ENCODE measurements around the gene WDSUB1.

Gene WDSUB1

GRCh38 chr2:159285929-159286708, at the start of gene WDSUB1:
Gene WDSUB1, minus strand, starts transcription at chr2:159286703. Its CDS starts 3,634 bp downstream, at chr2:159283069.
- DNase-seq, result peak; percentile 6

- no peak for DNase-seq
Observed at GRCh38 chr2:159326569-159327255, 40.2 kb upstream of the WDSUB1 start.

- DNase-seq, result no peak
Observed at GRCh38 chr2:159322419-159322818, 35.9 kb upstream of the WDSUB1 start.

- DNase-seq, result no peak
Observed at GRCh38 chr2:159317392-159318088, 31.0 kb upstream of the WDSUB1 start.

GRCh38 chr2:159307942-159308341, 21.4 kb upstream of the WDSUB1 start:
- DNase-seq, result no peak

- DNase-seq, result no peak
Observed at GRCh38 chr2:159300586-159300985, 14.1 kb upstream of the WDSUB1 start.

- DNase-seq, result no peak
Observed at GRCh38 chr2:159298967-159299366, 12.5 kb upstream of the WDSUB1 start.

GRCh38 chr2:159297042-159297707, 10.7 kb upstream of the WDSUB1 start:
- DNase-seq, result no peak

GRCh38 chr2:159292157-159292556, 5.7 kb upstream of the WDSUB1 start:
- DNase-seq, result no peak

GRCh38 chr2:159290289-159290907, 3.9 kb upstream of the WDSUB1 start:
- DNase-seq, result peak; percentile 36

GRCh38 chr2:159287733-159288132, 1.2 kb upstream of the WDSUB1 start:
- no peak for DNase-seq

- peak; percentile 97 for DNase-seq
Observed at GRCh38 chr2:159286709-159287441, 372 bp upstream of the WDSUB1 start.

- no peak for DNase-seq
Observed at GRCh38 chr2:159285433-159285832, 1.1 kb downstream of the WDSUB1 start.

GRCh38 chr2:159283529-159283928, 3.0 kb downstream of the WDSUB1 start:
- no peak for DNase-seq

GRCh38 chr2:159281002-159281401, 5.5 kb downstream of the WDSUB1 start:
- DNase-seq, result no peak

GRCh38 chr2:159279700-159280099, 6.8 kb downstream of the WDSUB1 start:
- no peak for DNase-seq

- DNase-seq, result no peak
Observed at GRCh38 chr2:159275111-159275510, 11.4 kb downstream of the WDSUB1 start.

- DNase-seq, result no peak
Observed at GRCh38 chr2:159272156-159272555, 14.3 kb downstream of the WDSUB1 start.

- no peak for DNase-seq
Observed at GRCh38 chr2:159270744-159271379, 15.6 kb downstream of the WDSUB1 start.

- no peak for DNase-seq
Observed at GRCh38 chr2:159267921-159268320, 18.6 kb downstream of the WDSUB1 start.

GRCh38 chr2:159266554-159266953, 19.9 kb downstream of the WDSUB1 start:
- no peak for DNase-seq

All from activated CD4-positive, alpha-beta T cell treated with anti-CD3 and anti-CD28 coated beads, Interleukin-2, amount 50 U/mL, for 16 hours (primary cell).